HG03432 (cell line): Measurements from ENCODE around the gene COP1.

ENCODE experiments used
- ATAC-seq: cut with Tn5 transposase; IDR thresholded peaks from one replicate; pipeline ENCODE4 v1.9.1; 2021; ENCODE audit warnings: mild to moderate bottlenecking, moderate library complexity; ENCODE audit not compliant: unreplicated experiment

The COP1 gene

DNA sequence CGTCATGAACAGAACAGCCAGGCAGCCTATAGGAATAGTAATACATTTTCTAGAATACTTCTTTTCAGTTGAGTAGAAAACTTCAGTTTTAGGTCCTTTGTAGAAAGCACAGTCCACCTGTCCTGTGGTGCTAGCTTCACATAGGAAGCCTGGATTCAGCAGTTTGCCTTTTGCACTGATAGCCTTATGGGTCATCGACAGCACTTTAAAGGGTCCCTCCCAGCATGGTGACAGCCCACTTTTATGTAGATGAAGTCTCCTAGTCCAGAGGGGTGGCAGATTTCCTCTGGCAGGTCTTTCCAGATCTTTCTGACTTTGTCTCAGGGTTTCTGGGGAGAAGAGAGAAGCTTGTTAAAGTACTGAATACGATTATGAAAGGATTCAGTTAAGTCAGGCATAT lies 302.3 kb downstream of the COP1 start:
- no peak for ATAC-seq

- ATAC-seq: no peak
Observed at GRCh38 chr1:175902281-175902680, 304.8 kb downstream of the COP1 start.

DNA sequence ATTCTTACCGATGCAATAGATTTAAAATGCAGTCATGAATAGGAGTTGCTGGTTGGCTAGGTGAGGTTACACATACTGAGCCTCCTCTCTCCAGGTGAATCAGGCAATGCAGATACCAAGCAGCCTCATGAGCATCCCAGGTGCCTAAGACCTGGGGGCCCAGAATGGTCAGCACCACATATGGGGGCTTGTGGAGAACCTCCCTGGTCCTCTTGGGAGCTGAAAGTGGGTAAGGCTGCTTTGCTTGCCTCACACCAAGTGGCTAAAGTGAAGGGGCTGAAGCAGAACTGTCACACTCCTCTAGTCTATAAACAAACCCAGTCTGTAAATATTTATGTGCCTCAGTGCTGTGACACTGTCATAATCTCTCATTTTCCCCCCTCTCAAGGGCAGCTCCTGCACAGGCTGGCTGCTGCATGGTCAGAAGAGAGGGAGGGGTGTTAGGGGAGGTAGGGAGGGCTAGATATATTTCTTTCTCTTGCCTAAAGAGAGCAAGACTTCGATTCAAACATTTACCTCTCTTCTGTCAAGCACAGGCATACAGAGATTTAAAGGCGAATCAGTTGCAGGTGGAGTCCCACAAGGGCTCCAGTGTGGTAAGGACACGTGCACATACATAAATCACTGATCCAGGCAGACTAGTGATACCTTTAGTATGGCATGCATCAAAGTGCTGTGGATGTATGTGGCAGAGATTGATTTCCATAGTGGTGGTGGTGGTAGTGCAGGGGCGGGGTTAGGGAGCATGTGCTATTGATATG lies 305.8 kb downstream of the COP1 start:
- ATAC-seq: no peak

DNA sequence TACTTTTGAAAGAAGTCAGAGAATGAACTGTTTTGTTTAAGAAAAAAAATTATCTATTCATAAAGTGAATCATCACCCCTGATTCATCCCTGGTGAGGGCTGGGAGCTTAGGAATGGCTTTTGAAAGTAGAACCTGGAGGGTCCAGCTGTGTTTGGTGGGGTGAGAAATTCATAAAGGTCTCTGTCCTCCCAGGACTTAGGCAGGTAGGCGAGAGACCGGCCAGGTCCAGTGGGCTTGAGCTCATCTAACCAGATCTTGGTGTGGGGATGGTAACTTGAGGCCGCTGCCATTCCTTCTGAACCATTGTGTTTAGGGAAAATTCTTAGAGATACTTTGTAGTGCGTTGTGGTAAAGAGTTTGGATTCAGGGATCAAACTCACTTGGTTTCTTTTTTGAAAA lies 306.9 kb downstream of the COP1 start:
- ATAC-seq: no peak

- no peak for ATAC-seq
Observed at GRCh38 chr1:175895966-175896365, 311.1 kb downstream of the COP1 start.
